Cardiac muscle cell (in vitro differentiated cells and primary cell): Measurements from ENCODE around the gene ZKSCAN5. TPM values are rescaled to one million over a fixed set of nuclear protein-coding genes. Genes with fewer than 3 reads are reported as not detected.
A peak's percentile ranks its signal among the peaks of the same experiment; 100 is the strongest.

Experiments used
- DNase-seq, 2 donors: peaks; one replicate each; pipeline versions ENCODE4 v3.0.0 to v3.0.0-alpha.2; 2010 to 2017; ENCODE audit warnings: low read depth in 1 of 2, low spot score in 1 of 2
- H3K27ac ChIP-seq: fragments of 200-600 bp; sonication (generic); 2 replicates; pipeline ENCODE4 v1.5.1; 2016
- H3K27me3 ChIP-seq: fragments of 200-600 bp; sonication (generic); 2 replicates; pipeline ENCODE4 v1.6.0; 2016; ENCODE audit warnings: control low read depth
- H3K36me3 ChIP-seq: fragments of 200-600 bp; sonication (generic); 2 replicates; pipeline ENCODE4 v1.5.1; 2016; ENCODE audit warnings: control low read depth
- H3K4me1 ChIP-seq: fragments of 200-600 bp; sonication (generic); 2 replicates; pipeline ENCODE4 v1.8.1; 2017; ENCODE audit warnings: low read depth, mild to moderate bottlenecking, mixed run types
- H3K4me3 ChIP-seq: fragments of 200-600 bp; sonication (generic); 2 replicates; pipeline ENCODE4 v1.5.1; 2016; ENCODE audit warnings: mild to moderate bottlenecking
- H3K9me3 ChIP-seq: fragments of 200-600 bp; sonication (generic); 2 replicates; pipeline ENCODE4 v1.5.1; 2017; ENCODE audit warnings: low read depth, mild to moderate bottlenecking, control low read depth
- CTCF ChIP-seq: IDR thresholded peaks from 2 replicates; pipeline ENCODE4 v1.5.1; 2012; ENCODE audit warnings: low read depth, mild to moderate bottlenecking, low read length
- polyA plus RNA-seq: library from polyadenylated mRNA; unstranded; fragments of >200 nt; fragmentation: Nextera tagmentation; extraction: Ambion mirVana; gene quantifications from 2 replicates; pipeline ENCODE4 v1.2.1, GENCODE V29; 2016
- total RNA-seq: library from RNA; depleted of rRNA; stranded (reverse); fragments of >200 nt; gene quantifications from 2 replicates; pipeline ENCODE4 v1.2.3, GENCODE V29; 2016

ZKSCAN5 gene
- total RNA-seq (13.2 and 17.6 TPM in 2 replicates), polyA plus RNA-seq (6.2 and 12.0 TPM in 2 replicates)

DNA sequence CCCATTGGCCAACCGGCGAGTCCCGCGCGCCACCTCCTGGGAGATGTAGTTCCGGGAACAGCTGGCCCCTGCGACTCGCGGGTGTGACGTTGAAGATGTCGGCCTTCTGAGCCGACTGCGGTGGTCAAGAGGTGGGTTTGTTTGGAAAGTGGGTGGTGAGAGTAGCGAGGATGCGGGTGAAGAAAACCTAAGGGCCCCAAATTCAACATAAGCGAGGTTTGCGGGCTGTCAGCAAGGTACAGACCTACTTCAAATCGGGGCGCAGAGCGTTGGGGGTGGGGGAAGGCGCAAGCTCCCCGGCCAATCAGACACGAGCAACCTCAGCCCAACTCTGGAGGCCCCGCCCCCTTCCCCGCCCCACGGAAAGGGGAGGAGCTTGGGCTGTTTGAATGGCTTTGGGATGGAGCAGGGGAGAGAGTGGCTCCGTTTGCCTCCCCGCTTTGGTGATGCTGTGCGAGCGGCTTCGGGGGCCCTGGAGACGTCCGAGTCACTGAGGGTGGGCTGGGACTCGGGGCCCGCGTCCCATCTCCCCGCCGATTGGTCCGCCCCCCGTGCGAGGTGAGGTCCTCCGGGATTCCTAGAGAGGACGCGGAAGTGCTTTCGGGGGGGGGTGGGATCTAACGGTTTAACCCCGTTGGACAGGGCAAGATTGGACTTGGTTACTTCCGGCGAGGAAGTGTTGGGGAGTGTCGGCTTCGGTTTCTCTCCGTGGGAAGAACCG, at the start of gene ZKSCAN5:
TSS of gene ZKSCAN5 (plus strand) at position 60 of the 721 bp plus-strand sequence. CDS start 1,383 bp downstream, outside the sequence.
- Histone ChIP-seq H3K27ac (peak within 1 kb of the TSS; percentile 87), H3K4me1 (peaks cover 17% of the 10 kb centered on the region), H3K27me3 (no peaks in the 10 kb centered on the region), H3K9me3 (no peaks in the 10 kb centered on the region), H3K4me3 (peak within 1 kb of the TSS; percentile 92), H3K36me3 (no peaks in the 10 kb centered on the region)
- no peak for TF ChIP-seq CTCF
- DNase-seq, result peak; percentile 93 to 99

GRCh38 chr7:99455874-99456273, 48.6 kb upstream of the ZKSCAN5 start:
- no peaks in the 10 kb centered on the region for H3K27me3 ChIP-seq
- H3K4me1 ChIP-seq, result peaks cover under 1% of the 10 kb centered on the region
- TF ChIP-seq CTCF, result no peak
- H3K4me3 ChIP-seq, result no peak overlapping the region
- no peaks in the 10 kb centered on the region for H3K9me3 ChIP-seq
- DNase-seq, result no peak
- H3K27ac ChIP-seq, result peak overlapping the region; percentile 34
- peaks cover 41% of the 10 kb centered on the region for H3K36me3 ChIP-seq

DNA sequence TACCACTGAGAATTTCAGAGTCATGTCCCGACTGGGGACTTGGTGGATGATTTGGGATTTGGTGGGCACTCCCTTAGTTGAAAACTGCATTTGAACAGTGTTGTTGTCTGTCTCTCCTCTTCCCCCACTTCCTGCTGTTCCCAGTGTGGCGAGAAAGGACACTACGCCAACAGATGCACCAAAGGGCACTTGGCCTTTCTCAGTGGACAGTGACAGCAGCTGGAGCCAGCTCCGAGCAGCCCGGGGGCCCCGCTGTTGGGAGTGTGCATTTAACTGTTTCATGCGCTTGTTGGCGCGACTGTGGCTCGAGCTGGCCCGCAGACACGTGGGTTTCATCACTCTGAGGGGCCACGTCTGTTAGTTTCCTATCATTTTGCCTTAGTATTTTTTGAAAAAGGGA, 48.2 kb upstream of the ZKSCAN5 start:
- H3K9me3 ChIP-seq, result no peaks in the 10 kb centered on the region
- H3K4me3 ChIP-seq, result no peak overlapping the region
- H3K27me3 ChIP-seq, result no peaks in the 10 kb centered on the region
- peaks cover 3% of the 10 kb centered on the region for H3K4me1 ChIP-seq
- DNase-seq, result no peak
- no peak for TF ChIP-seq CTCF
- peak overlapping the region; percentile 34 for H3K27ac ChIP-seq
- peaks cover 37% of the 10 kb centered on the region for H3K36me3 ChIP-seq

DNA sequence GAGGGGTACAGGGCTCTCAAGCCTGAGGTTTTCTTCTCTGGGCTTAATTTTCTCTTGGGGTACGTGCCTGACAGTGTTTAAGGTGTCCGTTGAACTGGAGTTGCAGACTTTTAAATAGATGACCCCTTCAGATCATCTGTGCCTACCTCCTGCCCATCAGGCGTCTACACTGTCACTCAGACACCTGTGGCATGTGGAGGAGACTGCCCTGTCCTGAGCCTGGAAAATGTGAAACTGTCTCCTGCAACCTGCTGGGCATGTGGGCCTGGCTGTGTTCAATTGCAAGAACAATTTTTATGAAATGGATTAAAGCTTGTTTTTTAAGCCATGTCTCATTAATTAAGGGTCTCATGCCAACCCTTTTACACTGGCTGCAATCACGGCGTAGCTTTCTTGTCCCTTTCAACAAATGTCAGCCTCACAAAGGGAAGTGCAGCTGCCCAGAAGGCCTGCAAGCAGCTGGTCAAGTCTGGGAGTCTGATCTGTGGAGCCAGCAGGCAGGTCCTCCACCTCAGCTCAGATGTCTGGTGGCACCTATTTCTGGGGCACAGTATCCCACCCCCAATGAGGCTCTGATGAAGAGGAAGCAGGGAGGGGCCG, 47.3 kb upstream of the ZKSCAN5 start:
- Histone ChIP-seq H3K27me3 (no peaks in the 10 kb centered on the region), H3K36me3 (peaks cover 37% of the 10 kb centered on the region), H3K4me1 (peaks cover 3% of the 10 kb centered on the region), H3K9me3 (no peaks in the 10 kb centered on the region), H3K4me3 (no peak overlapping the region), H3K27ac (no peak overlapping the region)
- TF ChIP-seq CTCF, result no peak
- no peak for DNase-seq

DNA sequence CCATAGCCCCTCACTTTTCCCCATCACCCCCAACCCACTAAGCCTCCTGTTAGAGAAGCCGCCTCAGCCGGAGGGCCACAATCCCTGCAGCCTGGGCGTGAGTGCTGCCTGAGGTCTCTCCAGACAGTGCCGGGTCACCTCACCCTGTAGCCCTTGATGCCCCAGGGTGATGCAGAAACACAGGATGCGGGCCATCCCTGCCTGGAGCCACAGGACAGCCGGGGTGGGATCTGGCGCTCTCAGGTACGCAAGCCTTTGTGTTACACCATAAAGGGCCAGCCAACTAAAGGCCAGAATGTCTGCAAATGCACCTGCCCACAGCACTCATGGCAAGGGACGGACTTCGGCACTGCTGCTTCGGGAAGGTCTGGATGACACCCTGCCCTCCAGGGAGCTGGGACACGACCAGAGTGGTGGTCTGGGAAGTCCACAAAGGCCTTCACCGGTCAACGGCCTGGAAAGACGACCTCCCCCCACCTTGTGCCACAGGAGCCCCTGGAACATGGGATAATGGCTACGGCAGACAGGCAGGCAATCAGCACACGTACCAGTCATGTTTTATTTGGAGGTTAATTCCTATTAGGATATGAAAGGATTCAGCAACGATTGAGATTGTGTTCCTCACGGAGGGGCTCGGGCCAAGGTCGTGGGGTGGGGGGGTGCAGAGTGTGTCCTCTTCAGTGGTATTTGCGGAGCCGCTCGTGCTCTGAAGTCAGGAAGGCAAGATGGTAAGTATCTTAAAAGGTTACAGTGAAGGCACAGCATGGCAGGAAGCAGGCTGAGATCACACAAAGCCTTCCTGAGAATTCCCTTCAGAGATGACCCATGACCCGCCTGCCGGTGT, 46.6 kb upstream of the ZKSCAN5 start:
- H3K27ac ChIP-seq, result peak overlapping the region; percentile 30

More for the DNA sequence above, 46.6 kb upstream of the ZKSCAN5 start:
- H3K27me3 ChIP-seq, result no peaks in the 10 kb centered on the region
- peaks cover 33% of the 10 kb centered on the region for H3K36me3 ChIP-seq
- H3K4me1 ChIP-seq, result peaks cover 3% of the 10 kb centered on the region
- no peak for DNase-seq
- H3K4me3 ChIP-seq, result no peak overlapping the region
- H3K9me3 ChIP-seq, result no peaks in the 10 kb centered on the region
- TF ChIP-seq CTCF, result no peak
